Measurements from ENCODE around the gene PDLIM5.

The PDLIM5 gene

DNA sequence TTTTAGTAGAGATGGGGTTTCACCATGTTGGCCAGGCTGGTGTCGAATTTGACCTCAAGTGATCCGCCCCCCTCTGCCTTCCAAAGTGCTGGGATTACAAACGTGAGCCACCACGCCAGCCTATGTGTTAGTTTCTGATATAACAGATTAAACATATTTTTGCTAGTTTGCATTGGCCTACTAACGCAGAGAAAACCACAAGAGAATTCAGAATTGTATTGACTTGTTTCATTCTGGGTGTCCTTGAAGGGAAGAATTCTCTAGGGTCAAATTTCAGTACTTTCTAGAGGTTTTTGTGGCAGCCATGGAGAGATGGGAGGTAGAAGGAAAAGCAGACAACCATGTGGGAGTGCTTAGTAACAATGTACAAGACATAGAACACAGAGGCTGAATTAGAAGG is 259.9 kb downstream of the PDLIM5 start:
- Histone ChIP-seq H3K36me3 (no peaks in the 10 kb centered on the region), H3K27me3 (no peaks in the 10 kb centered on the region), H3K9me3 (no peaks in the 10 kb centered on the region), H3K4me1 (no peaks in the 10 kb centered on the region), H3K4me3 (ENCODE audit: low read depth, low read length) (no peak overlapping the region)
- DNase-seq: no peak
- no peak for TF ChIP-seq CTCF (IDR thresholded peaks at IDR 0.05; ENCODE audit: low read depth, low read length)

DNA sequence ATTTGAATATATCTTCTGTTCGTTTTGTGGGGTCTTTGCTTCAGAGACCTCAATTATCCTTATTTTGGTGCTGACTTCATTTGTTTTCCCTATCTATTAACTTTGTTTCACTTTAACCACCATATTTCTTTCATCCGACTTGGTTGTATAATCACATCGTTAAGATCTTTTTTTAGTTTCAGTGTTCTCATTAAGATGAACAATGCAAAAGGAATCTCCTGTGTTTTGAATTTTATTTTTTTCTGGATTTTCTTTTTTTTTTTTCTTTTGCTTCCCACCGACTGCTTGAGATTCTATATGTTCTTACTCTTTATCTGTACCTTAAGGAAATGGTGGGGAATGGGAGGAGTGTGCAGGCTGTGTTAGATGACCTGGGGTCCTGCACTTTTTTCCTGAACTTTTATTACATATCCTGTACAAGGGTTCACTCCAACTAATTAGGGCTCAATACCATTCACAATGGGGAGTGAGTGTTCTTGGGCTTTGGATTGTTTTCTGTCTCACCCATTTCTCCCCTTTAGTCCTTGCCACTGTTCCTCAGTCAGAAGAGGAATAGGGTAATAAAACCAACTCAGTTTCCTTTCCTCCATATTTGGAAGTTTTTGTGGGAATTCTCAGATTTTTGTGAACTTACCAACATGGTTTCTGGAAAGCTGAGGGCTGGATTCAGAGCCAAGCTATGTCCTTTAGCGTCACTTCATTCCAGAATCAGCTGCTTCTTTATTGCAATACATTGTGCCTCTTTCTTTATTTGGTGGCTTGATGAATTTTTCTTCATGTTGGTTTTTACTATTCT is 262.8 kb downstream of the PDLIM5 start:
- Histone ChIP-seq H3K4me3 (ENCODE audit: low read depth, low read length) (no peak overlapping the region), H3K36me3 (no peaks in the 10 kb centered on the region), H3K27me3 (no peaks in the 10 kb centered on the region), H3K4me1 (no peaks in the 10 kb centered on the region), H3K9me3 (no peaks in the 10 kb centered on the region)
- DNase-seq: no peak
- no peak for TF ChIP-seq CTCF (IDR thresholded peaks at IDR 0.05; ENCODE audit: low read depth, low read length)

GRCh38 chr4:94715726-94716125 is 264.0 kb downstream of the PDLIM5 start:
- Histone ChIP-seq H3K4me1 (no peaks in the 10 kb centered on the region), H3K36me3 (no peaks in the 10 kb centered on the region), H3K9me3 (no peaks in the 10 kb centered on the region), H3K27me3 (no peaks in the 10 kb centered on the region), H3K4me3 (ENCODE audit: low read depth, low read length) (no peak overlapping the region)
- DNase-seq: no peak
- TF ChIP-seq CTCF (IDR thresholded peaks at IDR 0.05; ENCODE audit: low read depth, low read length): no peak

Measured in BE2C (cell line).